Bone marrow (tissue), 2 donors: Measurements from ENCODE around the gene RNU2-63P.
"Not testable (repeated sequence)": the region's sequence is repeated elsewhere in the genome, so short reads cannot be mapped to it uniquely, and the experiment has no call there.

Experiments used
- DNase-seq, 2 donors: peaks; one replicate each; lab custom pipeline; 2025; lab: John Stamatoyannopoulos, UW

Gene RNU2-63P

GRCh38 chr2:88028931-88029330 lies 12.6 kb upstream of the RNU2-63P start:
- no peak for DNase-seq

GRCh38 chr2:88027697-88028389 lies 11.5 kb upstream of the RNU2-63P start:
- DNase-seq, result peak in 1 of 2 donors; percentile 63

GRCh38 chr2:88024509-88024908 lies 8.2 kb upstream of the RNU2-63P start:
- no peak for DNase-seq

- no peak for DNase-seq
These were observed 6.2 kb upstream of the RNU2-63P start for GRCh38 chr2:88022669-88022921.

GRCh38 chr2:88019985-88020384 lies 3.6 kb upstream of the RNU2-63P start:
- no peak for DNase-seq

GRCh38 chr2:88018909-88019308 lies 2.6 kb upstream of the RNU2-63P start:
- DNase-seq, result no peak

- DNase-seq, result not testable (repeated sequence)
These were observed 1.9 kb upstream of the RNU2-63P start for GRCh38 chr2:88018077-88018805.

- DNase-seq, result not testable (repeated sequence)
These were observed 1.4 kb upstream of the RNU2-63P start for GRCh38 chr2:88017780-88018038.

GRCh38 chr2:88016960-88017779 lies 823 bp upstream of the RNU2-63P start:
- peak in 1 of 2 donors; percentile 89 for DNase-seq

- DNase-seq, result no peak
These were observed 5.3 kb downstream of the RNU2-63P start for GRCh38 chr2:88011011-88011410.

- no peak for DNase-seq
These were observed 6.2 kb downstream of the RNU2-63P start for GRCh38 chr2:88010136-88010535.

GRCh38 chr2:88006912-88007439 lies 9.4 kb downstream of the RNU2-63P start:
- no peak for DNase-seq

GRCh38 chr2:88005776-88006175 lies 10.6 kb downstream of the RNU2-63P start:
- no peak for DNase-seq

- DNase-seq, result no peak
These were observed 13.1 kb downstream of the RNU2-63P start for GRCh38 chr2:88003074-88003755.

- DNase-seq, result no peak
These were observed 14.0 kb downstream of the RNU2-63P start for GRCh38 chr2:88002359-88002707.

- DNase-seq, result not testable (repeated sequence)
These were observed 15.9 kb downstream of the RNU2-63P start for GRCh38 chr2:88000474-88000873.

GRCh38 chr2:87996570-87996969 lies 19.8 kb downstream of the RNU2-63P start:
- no peak for DNase-seq

- no peak for DNase-seq
These were observed 20.6 kb downstream of the RNU2-63P start for GRCh38 chr2:87995756-87996155.

- not testable (repeated sequence) for DNase-seq
These were observed 22.0 kb downstream of the RNU2-63P start for GRCh38 chr2:87994304-87994850.

- DNase-seq, result not testable (repeated sequence)
These were observed 23.8 kb downstream of the RNU2-63P start for GRCh38 chr2:87992569-87992968.

GRCh38 chr2:87987473-87987872 lies 28.9 kb downstream of the RNU2-63P start:
- not testable (repeated sequence) for DNase-seq

GRCh38 chr2:87985902-87986301 lies 30.4 kb downstream of the RNU2-63P start:
- DNase-seq, result not testable (repeated sequence)
